SK-N-SH (cell line): ENCODE results near the gene KAT8.

ENCODE experiments used
- CHD2 ChIP-seq: fragments of 150-350 bp; IDR thresholded peaks from 2 replicates; pipeline ENCODE4 v1.6.1; 2018; ENCODE audit warnings: low read length; ENCODE audit not compliant: partially characterized antibody
- FOSL2 ChIP-seq: IDR thresholded peaks from 2 replicates; pipeline ENCODE4 v1.4.0; 2012; ENCODE audit warnings: low read depth, mild to moderate bottlenecking, moderate library complexity, borderline replicate concordance
- FOXJ3 ChIP-seq: sonication (generic); formaldehyde crosslinking; IDR thresholded peaks from 2 replicates; pipeline ENCODE4 v1.5.1; 2020; ENCODE audit warnings: mild to moderate bottlenecking, missing genetic modification reagents
- GABPA ChIP-seq: IDR thresholded peaks from 2 replicates; pipeline ENCODE4 v1.4.0; 2012; ENCODE audit warnings: low read depth, mild to moderate bottlenecking
- MAX ChIP-seq: IDR thresholded peaks from 2 replicates; pipeline ENCODE4 v1.4.0; 2012; ENCODE audit warnings: low read depth
- POLR2AphosphoS5 ChIP-seq: IDR thresholded peaks from 2 replicates; pipeline ENCODE4 v1.6.1; 2012; ENCODE audit warnings: low read depth, low read length
- REST ChIP-seq: IDR thresholded peaks from 2 replicates; pipeline ENCODE4 v1.6.1; 2012; ENCODE audit warnings: mild to moderate bottlenecking, low read depth, low read length, moderate library complexity
- SIN3A ChIP-seq: IDR thresholded peaks from 2 replicates; pipeline ENCODE4 v1.6.1; 2012; ENCODE audit warnings: low read depth, mild to moderate bottlenecking, low read length, moderate library complexity, borderline replicate concordance
- TAF1 ChIP-seq: IDR thresholded peaks from 2 replicates; pipeline ENCODE4 v1.6.1; 2012; ENCODE audit warnings: low read depth, mild to moderate bottlenecking, low read length, moderate library complexity, borderline replicate concordance
- TF ChIP-seq, protein P1 (sequence below): fragments of 200-600 bp; sonication (generic); IDR thresholded peaks from 2 replicates; pipeline ENCODE4 v1.6.1; 2017; ENCODE audit warnings: antibody characterized with exemption, mild to moderate bottlenecking, moderate library complexity

DNA sequence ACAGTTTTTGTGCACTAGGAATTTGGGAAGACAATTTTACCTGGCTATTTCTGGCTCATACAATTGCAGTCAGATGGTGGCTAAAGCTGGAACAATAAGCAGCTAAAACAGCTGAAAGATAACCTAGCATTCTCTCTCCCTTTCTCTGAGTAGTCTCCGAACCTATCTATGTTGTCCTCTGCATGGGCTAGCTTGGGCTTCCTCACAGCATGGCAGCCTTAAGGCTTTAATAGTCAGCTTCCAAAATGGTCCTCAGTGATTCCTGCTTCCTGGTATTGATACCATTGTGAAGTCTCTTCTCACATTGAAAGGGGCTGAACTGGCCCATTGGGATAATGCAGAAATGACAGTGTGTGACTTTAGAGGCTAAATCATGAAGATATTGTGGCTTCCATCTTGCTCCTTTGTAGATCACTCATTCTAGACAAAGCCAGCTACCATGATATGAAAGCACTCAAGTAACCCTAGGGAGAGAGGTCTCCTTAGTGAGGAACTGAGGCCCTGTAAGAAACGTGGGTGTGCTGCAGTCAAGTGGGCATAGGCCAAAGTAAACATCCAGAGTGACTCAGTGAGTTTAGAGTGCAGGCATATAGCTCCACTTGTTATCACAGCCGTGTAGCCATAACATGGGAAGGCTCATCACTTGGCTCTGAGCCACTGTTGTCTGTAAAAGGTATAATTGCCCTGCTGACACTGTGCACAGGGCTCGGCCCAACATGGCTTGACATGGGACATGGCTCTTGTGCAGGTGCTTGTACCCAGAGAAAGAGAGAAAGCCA lies 17.4 kb upstream of the KAT8 start:
- no peak for TF ChIP-seq POLR2AphosphoS5
- TF ChIP-seq FOXJ3 (CRISPR knock-in tag) = no peak
- TF ChIP-seq, protein P1, sequence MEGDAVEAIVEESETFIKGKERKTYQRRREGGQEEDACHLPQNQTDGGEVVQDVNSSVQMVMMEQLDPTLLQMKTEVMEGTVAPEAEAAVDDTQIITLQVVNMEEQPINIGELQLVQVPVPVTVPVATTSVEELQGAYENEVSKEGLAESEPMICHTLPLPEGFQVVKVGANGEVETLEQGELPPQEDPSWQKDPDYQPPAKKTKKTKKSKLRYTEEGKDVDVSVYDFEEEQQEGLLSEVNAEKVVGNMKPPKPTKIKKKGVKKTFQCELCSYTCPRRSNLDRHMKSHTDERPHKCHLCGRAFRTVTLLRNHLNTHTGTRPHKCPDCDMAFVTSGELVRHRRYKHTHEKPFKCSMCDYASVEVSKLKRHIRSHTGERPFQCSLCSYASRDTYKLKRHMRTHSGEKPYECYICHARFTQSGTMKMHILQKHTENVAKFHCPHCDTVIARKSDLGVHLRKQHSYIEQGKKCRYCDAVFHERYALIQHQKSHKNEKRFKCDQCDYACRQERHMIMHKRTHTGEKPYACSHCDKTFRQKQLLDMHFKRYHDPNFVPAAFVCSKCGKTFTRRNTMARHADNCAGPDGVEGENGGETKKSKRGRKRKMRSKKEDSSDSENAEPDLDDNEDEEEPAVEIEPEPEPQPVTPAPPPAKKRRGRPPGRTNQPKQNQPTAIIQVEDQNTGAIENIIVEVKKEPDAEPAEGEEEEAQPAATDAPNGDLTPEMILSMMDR = no peak
- TF ChIP-seq REST = no peak
- no peak for TF ChIP-seq SIN3A
- TF ChIP-seq MAX = no peak
- no peak for TF ChIP-seq FOSL2
- TF ChIP-seq CHD2 = no peak
- no peak for TF ChIP-seq GABPA
- no peak for TF ChIP-seq TAF1
